A549 treated with AZD2906 at 1 μM for 4 hours (cell line): Measurements from ENCODE around the gene SERTAD3. TPM values are rescaled to one million over a fixed set of nuclear protein-coding genes. Genes with fewer than 3 reads are reported as not detected.

Experiments used
- total RNA-seq: library from RNA; stranded (reverse); fragments of 200-300 nt; extraction: Qiagen RNA extraction; gene quantifications from 5 replicates; pipeline ENCODE4 v1.2.3, GENCODE V29; 2022

Gene SERTAD3, protein sequence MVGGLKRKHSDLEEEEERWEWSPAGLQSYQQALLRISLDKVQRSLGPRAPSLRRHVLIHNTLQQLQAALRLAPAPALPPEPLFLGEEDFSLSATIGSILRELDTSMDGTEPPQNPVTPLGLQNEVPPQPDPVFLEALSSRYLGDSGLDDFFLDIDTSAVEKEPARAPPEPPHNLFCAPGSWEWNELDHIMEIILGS
- total RNA-seq, result 36.8 to 45.9 TPM (median 41.9 TPM) in 5 replicates

DNA sequence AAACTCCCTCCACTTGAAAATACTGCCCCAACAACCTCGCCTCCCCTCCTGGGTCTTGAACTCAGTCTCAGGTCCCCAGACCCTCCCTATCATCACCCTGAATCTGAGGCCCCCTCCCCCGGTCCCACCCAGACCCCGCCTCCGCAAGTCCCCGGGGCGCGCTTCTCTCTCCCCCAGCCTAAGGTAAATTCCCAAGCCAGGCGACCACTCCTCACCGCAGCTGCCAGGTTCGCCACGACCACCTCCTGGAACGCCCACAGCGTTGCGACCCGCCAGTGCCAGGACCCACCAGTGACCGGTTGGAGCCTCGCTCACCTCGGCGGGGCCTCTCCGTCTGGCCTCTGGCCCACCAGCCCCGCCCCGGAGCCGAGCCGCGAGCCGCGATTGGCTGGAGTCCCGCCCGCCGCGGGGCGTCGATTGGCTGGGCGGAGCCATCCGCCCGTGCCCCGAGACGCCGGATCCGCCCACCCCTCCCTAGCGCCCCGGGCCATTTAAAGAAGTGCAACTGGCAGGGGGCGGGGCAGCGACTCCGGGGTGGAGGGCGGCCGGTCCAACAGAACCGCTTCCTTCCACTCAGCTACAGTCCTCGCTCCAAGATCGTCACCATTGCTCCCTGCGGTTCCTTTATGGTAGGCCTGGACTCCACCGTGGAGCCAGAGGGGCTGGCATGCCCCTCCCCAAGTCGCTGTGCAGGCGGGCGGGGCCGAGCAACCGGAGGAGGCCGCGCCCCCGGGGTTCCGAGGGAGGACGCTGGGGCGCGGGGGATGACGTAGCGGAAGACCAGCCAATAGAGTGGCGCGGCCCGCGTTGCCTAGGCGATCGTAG is at the start of gene SERTAD3:
TSS of gene SERTAD3 (minus strand) at position 336 of the 825 bp plus-strand sequence. CDS start 2,255 bp downstream, outside the sequence.

DNA sequence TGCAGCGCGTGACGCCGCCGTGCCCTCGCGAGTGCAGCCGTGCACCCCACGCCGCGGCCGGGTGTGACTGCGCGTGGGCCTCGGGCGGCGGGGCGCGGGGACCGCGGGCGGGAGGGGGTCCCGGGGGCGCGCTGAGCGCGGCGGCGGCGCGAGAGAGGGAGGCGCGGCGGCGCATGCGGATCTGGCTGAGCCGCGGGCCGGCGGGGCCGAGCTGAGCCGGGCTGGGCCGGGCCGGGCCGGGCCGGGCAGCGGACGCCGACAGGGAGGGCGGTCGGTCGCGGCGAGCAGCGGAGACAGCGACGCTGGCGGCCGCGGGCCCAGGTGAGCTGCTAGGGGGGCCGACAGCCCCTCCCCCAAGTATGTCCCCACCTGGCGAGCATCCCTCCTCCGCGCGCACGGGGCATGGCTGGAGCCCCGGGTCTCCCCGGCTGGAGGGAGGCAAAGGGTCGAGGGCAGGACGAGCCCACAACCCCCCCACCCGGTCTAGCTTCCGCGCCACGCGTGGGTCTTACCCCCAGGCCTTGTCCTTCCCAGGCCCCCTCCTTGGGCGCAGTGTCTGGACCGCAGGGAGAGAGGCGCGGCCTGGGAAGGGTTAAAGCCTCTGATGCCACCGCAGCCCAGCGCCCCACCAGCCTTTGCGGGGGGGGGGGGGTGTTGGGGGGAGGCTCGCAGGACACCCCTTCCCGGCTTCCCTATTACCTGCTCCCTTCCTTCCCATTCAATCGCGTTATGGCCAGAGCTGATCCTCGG is 23.0 kb upstream of the SERTAD3 start, which contains the start of gene SPTBN4:
TSS of gene SPTBN4 (plus strand) at position 17 of the 750 bp plus-strand sequence. CDS start 5,621 bp downstream, outside the sequence.

DNA sequence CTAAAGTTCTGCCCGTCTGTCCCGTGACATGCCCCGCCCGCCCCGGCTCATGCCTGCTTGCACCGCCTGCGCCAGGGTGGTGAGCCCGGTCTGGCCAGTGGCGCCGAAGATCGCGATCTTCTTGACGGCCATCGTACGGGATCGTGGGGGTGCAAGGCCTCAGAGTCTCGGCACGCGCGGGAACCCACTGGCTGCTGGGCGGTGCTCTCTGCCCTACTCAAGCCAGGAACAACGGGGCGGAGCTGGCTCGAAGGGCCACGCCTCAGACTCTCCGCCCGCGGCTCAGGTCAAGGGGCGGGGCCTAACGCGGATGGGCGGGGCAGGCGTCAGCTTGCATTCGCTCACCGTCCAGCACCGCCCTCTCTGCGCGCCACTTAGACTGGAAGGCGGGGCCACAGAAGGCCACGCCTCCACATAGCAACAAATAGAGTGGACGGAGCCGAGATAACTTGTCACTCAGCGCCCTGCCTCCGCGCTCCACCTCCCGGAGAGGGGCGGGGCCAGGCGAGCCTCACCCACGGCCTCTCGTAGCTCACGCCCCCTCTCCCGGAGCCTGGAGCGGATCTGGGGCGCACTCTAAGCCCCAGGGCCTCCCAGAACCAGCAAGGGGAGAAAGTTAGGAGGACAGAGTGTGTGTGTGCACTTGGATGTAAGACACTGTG is 21.6 kb upstream of the SERTAD3 start, which contains the start of gene BLVRB:
TSS of gene BLVRB (minus strand) at position 189 of the 662 bp plus-strand sequence. CDS start at position 132, 57 bp downstream.

DNA sequence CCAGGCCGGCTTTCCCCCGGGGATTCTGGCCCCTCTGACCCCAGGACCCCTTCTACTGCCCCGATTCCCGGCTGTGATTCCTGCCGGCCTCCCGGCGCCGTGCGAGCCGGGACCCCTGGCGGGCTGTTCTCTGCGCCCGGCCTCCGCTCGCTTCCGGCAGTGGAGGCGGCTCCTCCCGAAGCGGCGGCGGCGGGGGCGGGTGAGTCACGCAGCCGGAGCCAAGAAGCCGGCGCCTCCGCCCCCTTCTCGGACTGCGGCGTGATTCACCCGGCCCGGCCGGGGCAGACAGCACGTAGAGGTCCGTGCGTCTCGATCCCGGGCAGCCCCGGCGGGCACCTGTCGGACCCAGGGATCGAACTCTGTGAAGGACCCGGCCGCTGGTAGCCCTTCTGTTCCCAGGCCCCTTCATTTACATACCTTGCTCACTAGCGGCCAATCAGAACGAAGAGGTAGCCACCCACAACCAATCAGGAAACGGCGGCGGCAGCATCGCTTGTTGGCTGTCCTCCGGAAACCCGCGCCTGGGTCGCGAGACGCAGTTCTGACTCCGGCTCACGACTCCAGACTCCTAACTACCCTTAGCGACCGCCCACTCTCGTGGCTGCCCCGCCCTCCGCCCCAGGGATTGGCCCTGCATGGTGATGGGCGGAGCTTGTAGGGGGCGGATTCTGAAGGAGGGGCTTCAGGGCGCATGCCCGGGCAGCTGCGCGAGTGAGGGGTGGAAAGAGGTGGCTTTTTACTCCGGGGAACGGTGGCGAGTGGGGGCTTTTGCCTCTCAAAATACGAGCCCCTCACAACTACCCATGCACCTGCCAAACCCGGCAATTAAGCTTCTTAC is 18.5 kb downstream of the SERTAD3 start, which contains the start of gene SERTAD1:
TSS of gene SERTAD1 (minus strand) at position 543 of the 838 bp plus-strand sequence. CDS start 2,446 bp downstream, outside the sequence.

DNA sequence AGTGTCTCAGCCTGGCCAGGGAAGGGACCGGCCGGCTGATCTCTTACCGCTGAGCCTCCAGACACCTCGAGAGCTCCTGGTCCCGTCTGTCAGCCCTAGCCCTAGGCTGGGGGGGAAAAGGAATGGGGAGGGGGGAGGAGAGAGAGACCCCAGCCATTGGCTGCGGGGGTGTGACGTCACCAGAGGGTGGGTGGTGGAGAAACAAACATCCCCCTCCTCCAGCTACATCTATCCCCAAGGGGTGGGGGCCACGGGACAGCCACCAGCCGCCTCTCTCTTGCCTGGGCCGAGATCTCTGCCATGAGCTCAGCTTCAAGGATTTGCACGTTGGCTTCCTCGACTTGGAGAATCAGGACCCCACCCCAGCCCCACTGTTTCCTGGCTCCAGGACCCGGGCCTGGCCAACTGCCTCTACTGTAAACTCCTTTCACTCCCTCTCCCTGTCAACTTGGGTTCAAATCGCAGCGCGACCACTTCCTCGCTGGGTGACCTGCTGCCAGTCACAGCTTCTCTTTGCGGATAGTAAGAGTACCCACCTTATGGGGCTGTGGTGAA is 30.8 kb downstream of the SERTAD3 start, which contains the start of gene PRX:
TSS of gene PRX (minus strand) at position 88 of the 555 bp plus-strand sequence. CDS start 5,446 bp downstream, outside the sequence.

Other genes starting within 250 kb of the SERTAD3 start
- gene TTC9B, start 226.0 kb downstream of the SERTAD3 start, total RNA-seq, result 0.20 to 0.61 TPM (median 0.49 TPM) in 5 replicates
- gene CCNP, start 217.6 kb downstream of the SERTAD3 start, total RNA-seq, result 0.09 to 0.52 TPM (median 0.29 TPM) in 5 replicates
- gene AKT2, start 159.0 kb downstream of the SERTAD3 start, total RNA-seq, result 121 to 176 TPM (median 170 TPM) in 5 replicates
- gene C19orf47, start 95.9 kb downstream of the SERTAD3 start, total RNA-seq, result 23.6 to 32.3 TPM (median 31.8 TPM) in 5 replicates
- 264 to 282 TPM (median 273 TPM) in 5 replicates for gene PLD3, start 95.6 kb downstream of the SERTAD3 start, total RNA-seq
- 0.28 to 0.43 TPM (median 0.33 TPM) in 5 replicates for gene HIPK4, start 54.2 kb downstream of the SERTAD3 start, total RNA-seq
- 1.1 to 1.8 TPM (median 1.3 TPM) in 5 replicates for gene PRX, start 31.0 kb downstream of the SERTAD3 start, total RNA-seq
- 24.6 to 40.8 TPM (median 30.7 TPM) in 5 replicates for gene SERTAD1, start 18.3 kb downstream of the SERTAD3 start, total RNA-seq
- gene BLVRB, start 21.4 kb upstream of the SERTAD3 start, total RNA-seq, result 254 to 367 TPM (median 326 TPM) in 5 replicates
- 0.49 to 0.69 TPM (median 0.64 TPM) in 5 replicates for gene SPTBN4, start 22.7 kb upstream of the SERTAD3 start, total RNA-seq
- gene SHKBP1, start 132.5 kb upstream of the SERTAD3 start, total RNA-seq, result 96.5 to 144 TPM (median 133 TPM) in 5 replicates
- gene LTBP4, start 157.0 kb upstream of the SERTAD3 start, total RNA-seq, result 41.4 to 56.4 TPM (median 53.5 TPM) in 5 replicates
- 63.3 to 78.9 TPM (median 77.9 TPM) in 5 replicates for gene NUMBL, start 246.3 kb upstream of the SERTAD3 start, total RNA-seq